ENCODE results near the gene LMO1.
A peak's percentile ranks its signal among the peaks of the same experiment; 100 is the strongest.

LMO1 gene

GRCh38 chr11:8230178-8230859, 33.4 kb downstream of the LMO1 start:
- no peak for TF ChIP-seq CTCF (conservative IDR thresholded peaks at IDR 0.05)
- peak overlapping the region; percentile 20 for H3K27ac ChIP-seq

GRCh38 chr11:8229299-8230177, 34.1 kb downstream of the LMO1 start:
- TF ChIP-seq CTCF (conservative IDR thresholded peaks at IDR 0.05), result no peak
- H3K27ac ChIP-seq, result peak overlapping the region; percentile 20

- no peak for TF ChIP-seq CTCF (conservative IDR thresholded peaks at IDR 0.05)
- H3K27ac ChIP-seq, result no peak overlapping the region
These were observed 35.4 kb downstream of the LMO1 start for GRCh38 chr11:8228231-8228630.

GRCh38 chr11:8227156-8228152, 36.2 kb downstream of the LMO1 start:
- no peak overlapping the region for H3K27ac ChIP-seq
- TF ChIP-seq CTCF (conservative IDR thresholded peaks at IDR 0.05), result no peak

- peak; percentile 87 for TF ChIP-seq CTCF (conservative IDR thresholded peaks at IDR 0.05)
- H3K27ac ChIP-seq, result no peak overlapping the region
These were observed 38.1 kb downstream of the LMO1 start for GRCh38 chr11:8225589-8226036.

- TF ChIP-seq CTCF (conservative IDR thresholded peaks at IDR 0.05), result no peak
These were observed 39.0 kb downstream of the LMO1 start for GRCh38 chr11:8224711-8225110.

More at GRCh38 chr11:8224711-8225110, 39.0 kb downstream of the LMO1 start:
- no peak overlapping the region for H3K27ac ChIP-seq

Data from VCaP (cell line).